MG63 (cell line): Measurements from ENCODE around the gene MGST1. TPM values are rescaled to one million over a fixed set of nuclear protein-coding genes. Genes with fewer than 3 reads are reported as not detected.
A peak's percentile ranks its signal among the peaks of the same experiment; 100 is the strongest.
"Not testable (repeated sequence)": the region's sequence is repeated elsewhere in the genome, so short reads cannot be mapped to it uniquely, and the experiment has no call there.

Experiments
- DNase-seq: peaks from one replicate; pipeline ENCODE4 v3.0.0-alpha.2; 2020
- H3K27me3 ChIP-seq: fragments of 250-450 bp; sonication (Bioruptor Pico); 2 replicates; pipeline ENCODE4 v1.5.1; 2020; ENCODE audit warnings: mild to moderate bottlenecking, moderate library complexity
- H3K36me3 ChIP-seq: fragments of 250-450 bp; sonication (Bioruptor Pico); 2 replicates; pipeline ENCODE4 v1.5.1; 2020; ENCODE audit warnings: mild to moderate bottlenecking, moderate library complexity
- H3K4me3 ChIP-seq: fragments of 250-450 bp; sonication (Bioruptor Pico); 2 replicates; pipeline ENCODE4 v1.5.1; 2020; ENCODE audit warnings: mild to moderate bottlenecking, moderate library complexity
- H3K9me3 ChIP-seq: fragments of 250-450 bp; sonication (Bioruptor Pico); 2 replicates; pipeline ENCODE4 v1.5.1; 2020; ENCODE audit warnings: mild to moderate bottlenecking, moderate library complexity
- total RNA-seq: library from RNA; depleted of rRNA; stranded (reverse); fragments of >200 nt; shearing (Covaris generic); gene quantifications from 2 replicates; pipeline ENCODE4 v1.2.3, GENCODE V29; 2014; ENCODE audit warnings: low replicate concordance

MGST1 gene
- total RNA-seq, 1 experiment from 2014 or later: 99.0 TPM

GRCh38 chr12:16344269-16344668 is 3.2 kb upstream of the MGST1 start:
- DNase-seq: no peak
- no peaks in the 10 kb centered on the region for H3K27me3 ChIP-seq
- H3K36me3 ChIP-seq: no peaks in the 10 kb centered on the region
- no peaks in the 10 kb centered on the region; the same call in 1 of the 2 replicates for H3K9me3 ChIP-seq
- H3K4me3 ChIP-seq: no peak overlapping the region

GRCh38 chr12:16345105-16345504 is 2.3 kb upstream of the MGST1 start:
- Histone ChIP-seq H3K36me3 (0 out of 2 replicates have a peak, but pooled peaks cover 2% of the 10 kb centered on the region), H3K27me3 (no peaks in the 10 kb centered on the region), H3K4me3 (no peak overlapping the region), H3K9me3 (no peaks in the 10 kb centered on the region; the same call in 1 of the 2 replicates)
- DNase-seq: no peak

- peak overlapping the region; percentile 47 for H3K4me3 ChIP-seq
Measured at GRCh38 chr12:16346958-16347357, 487 bp upstream of the MGST1 start.

GRCh38 chr12:16348435-16349130 is 1.1 kb downstream of the MGST1 start:
- no peaks in the 10 kb centered on the region for H3K27me3 ChIP-seq

More at GRCh38 chr12:16346958-16347357, 487 bp upstream of the MGST1 start:
- no peaks in the 10 kb centered on the region for H3K27me3 ChIP-seq
- no peaks in the 10 kb centered on the region; the same call in 1 of the 2 replicates for H3K9me3 ChIP-seq
- no peak for DNase-seq
- peaks cover 2% of the 10 kb centered on the region; the same call in 1 of the 2 replicates for H3K36me3 ChIP-seq

DNA sequence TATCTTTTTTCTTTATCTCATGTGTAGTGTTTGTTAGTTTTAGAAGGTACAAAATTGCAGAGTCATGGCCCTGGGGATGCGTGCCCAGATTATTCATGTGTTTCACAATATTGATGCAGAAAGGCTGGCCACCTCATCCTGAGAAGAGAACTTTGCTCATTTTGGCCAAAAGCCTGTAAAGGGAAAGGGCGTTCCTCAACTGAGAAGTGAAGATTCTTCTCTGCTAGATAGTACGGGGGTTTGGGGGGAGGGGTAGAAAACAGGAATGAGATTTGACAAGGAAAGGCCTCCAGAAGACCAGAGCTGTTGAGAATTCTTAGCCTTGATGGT is 1.7 kb downstream of the MGST1 start:
- DNase-seq: peak; percentile 89
- no peaks in the 10 kb centered on the region; the same call in 1 of the 2 replicates for H3K9me3 ChIP-seq

More at GRCh38 chr12:16348435-16349130, 1.1 kb downstream of the MGST1 start:
- peak; percentile 23 for DNase-seq
- H3K4me3 ChIP-seq: peak overlapping the region; percentile 47
- H3K36me3 ChIP-seq: peaks cover 7% of the 10 kb centered on the region
- H3K9me3 ChIP-seq: no peaks in the 10 kb centered on the region; the same call in 1 of the 2 replicates

DNA sequence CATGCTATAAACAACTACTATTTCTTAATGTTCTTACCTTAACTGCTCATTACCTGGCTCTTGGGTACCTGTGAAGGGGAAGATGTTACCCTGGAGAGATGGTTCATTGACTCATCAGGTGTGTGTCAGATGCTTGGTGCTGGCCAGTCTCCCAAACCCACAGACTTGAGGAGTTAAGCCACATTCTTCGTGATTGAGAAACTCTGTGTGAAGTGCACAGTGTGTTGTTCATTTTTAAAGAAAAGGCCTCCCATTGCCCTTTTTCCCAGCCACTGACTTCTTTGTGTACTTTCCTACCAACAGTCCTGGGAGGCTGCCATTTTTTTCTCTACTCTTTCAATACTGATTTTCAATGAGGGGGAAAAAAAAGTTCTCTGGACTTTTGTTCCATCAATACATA is 3.2 kb downstream of the MGST1 start:
- Histone ChIP-seq H3K4me3 (no peak overlapping the region), H3K27me3 (no peaks in the 10 kb centered on the region), H3K36me3 (peaks cover 18% of the 10 kb centered on the region), H3K9me3 (no peaks in the 10 kb centered on the region)
- peak; percentile 79 for DNase-seq

More for the DNA sequence above, 1.7 kb downstream of the MGST1 start:
- Histone ChIP-seq H3K36me3 (peaks cover 9% of the 10 kb centered on the region), H3K4me3 (peak overlapping the region; percentile 47), H3K27me3 (no peaks in the 10 kb centered on the region)

DNA sequence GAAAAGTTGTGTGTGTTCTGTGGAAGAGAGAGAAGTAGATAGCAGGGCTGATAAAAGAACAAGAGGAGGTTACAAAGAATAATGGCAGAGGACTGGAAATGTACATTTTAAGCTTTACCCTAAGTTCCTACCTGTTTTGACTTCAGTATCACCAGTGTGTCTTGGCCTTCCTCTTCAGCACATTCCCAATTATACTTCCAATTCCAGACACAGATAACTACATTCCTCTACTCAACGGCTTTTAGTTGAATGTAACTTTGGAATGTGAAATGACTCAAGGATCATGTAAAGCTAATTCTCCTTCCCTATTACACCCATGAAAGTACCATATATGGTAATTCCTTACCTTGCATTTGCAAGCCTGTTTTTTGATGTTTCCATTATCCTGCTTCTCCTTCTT is 5.0 kb downstream of the MGST1 start:
- H3K4me3 ChIP-seq: no peak overlapping the region
- H3K9me3 ChIP-seq: no peaks in the 10 kb centered on the region
- DNase-seq: no peak
- no peaks in the 10 kb centered on the region for H3K27me3 ChIP-seq
- peaks cover 33% of the 10 kb centered on the region for H3K36me3 ChIP-seq

DNA sequence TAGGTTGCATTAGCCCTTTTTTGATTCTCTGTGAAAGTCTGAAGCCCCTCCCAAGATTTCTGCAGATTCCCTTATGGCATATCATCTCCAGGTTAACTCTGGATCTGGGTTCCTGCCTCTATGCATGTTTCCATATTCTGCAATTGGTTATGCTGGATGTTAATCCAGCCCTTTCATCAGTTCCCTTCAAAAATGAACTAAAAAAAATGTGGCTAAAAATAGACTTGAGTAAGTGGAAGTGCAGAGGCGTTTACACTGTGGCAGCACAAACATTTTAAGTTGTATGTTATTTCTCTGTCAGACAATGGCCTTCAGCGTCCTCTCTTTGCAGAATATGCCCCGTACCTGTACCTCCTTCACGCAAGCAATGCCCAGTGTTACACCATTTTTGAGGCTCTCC is 11.4 kb downstream of the MGST1 start:
- Histone ChIP-seq H3K36me3 (peaks cover 59% of the 10 kb centered on the region), H3K27me3 (no peaks in the 10 kb centered on the region), H3K4me3 (no peak overlapping the region), H3K9me3 (no peaks in the 10 kb centered on the region)
- no peak for DNase-seq

DNA sequence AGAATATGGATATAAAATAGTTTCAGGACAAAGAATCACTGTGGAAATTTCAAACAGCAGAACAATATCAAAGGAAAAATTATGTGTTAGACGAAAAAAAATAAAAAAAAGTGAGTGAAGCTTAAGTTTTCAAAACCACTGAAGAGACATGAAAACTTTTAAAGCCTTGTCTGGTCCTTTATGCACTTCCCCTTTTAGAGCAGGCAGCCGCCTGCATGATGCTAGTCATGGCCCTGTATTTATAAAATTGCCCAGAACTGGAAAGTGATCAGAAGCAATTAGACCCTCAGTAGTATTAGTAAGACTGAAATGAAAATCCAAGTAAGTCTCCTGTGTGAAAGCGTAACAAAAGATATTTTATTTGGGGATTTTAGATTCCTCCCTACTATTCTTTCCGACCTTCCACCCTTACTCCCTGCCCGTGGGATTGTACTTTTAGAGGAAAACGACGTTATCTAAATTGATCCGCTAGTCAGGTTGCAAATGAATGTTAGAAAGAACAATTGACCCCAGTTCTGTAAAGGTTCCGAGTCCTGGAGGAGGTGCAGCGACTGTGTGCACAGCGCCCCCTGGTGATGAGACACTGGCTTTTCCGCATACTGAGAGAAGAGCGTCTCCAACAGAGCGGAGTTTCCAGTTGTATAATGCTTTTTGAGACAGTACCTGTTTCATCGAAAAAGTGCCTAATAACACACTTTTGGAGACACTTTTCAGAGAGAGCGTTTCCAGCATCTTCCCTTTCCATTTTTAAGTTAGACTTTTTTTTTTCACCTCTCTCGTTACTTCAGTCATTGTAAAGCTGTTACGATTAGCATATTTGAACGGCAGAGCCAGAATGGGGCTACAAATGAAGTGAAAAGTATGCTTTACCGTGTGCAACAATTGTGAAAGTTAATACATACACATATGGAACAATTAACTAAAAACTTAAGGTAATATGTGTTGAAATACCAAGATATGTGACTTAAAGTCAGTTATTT is 12.4 kb downstream of the MGST1 start:
- H3K27me3 ChIP-seq: no peaks in the 10 kb centered on the region
- no peak overlapping the region for H3K4me3 ChIP-seq
- DNase-seq: peak; percentile 35
- no peaks in the 10 kb centered on the region for H3K9me3 ChIP-seq
- H3K36me3 ChIP-seq: peaks cover 60% of the 10 kb centered on the region

- no peaks in the 10 kb centered on the region for H3K27me3 ChIP-seq
- H3K9me3 ChIP-seq: no peaks in the 10 kb centered on the region
- no peak for DNase-seq
- no peak overlapping the region for H3K4me3 ChIP-seq
- H3K36me3 ChIP-seq: peaks cover 52% of the 10 kb centered on the region
Measured at GRCh38 chr12:16361142-16361783, 13.8 kb downstream of the MGST1 start.

- Histone ChIP-seq H3K9me3 (no peaks in the 10 kb centered on the region), H3K36me3 (peaks cover 45% of the 10 kb centered on the region), H3K27me3 (no peaks in the 10 kb centered on the region), H3K4me3 (no peak overlapping the region)
- no peak for DNase-seq
Measured at GRCh38 chr12:16362550-16362949, 15.1 kb downstream of the MGST1 start.

DNA sequence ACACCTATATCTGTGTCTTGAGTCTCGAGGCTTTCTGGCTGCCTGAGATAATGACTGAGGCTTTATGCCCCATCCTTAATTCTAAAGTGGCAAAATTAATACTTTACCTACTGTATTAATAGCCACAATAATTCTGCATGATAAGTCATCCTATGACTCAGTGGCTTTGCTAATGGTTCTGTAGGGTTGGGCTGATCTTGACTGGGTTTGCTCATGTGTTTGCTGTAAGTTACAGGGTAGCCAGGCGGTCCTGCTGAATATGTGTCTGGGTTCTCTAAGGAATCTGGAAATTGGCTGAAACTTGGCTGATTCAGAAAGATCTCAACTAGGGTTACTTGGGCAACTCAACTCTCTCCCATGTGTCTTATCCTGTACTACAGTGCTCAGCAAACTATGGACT is 21.7 kb downstream of the MGST1 start:
- Histone ChIP-seq H3K27me3 (no peaks in the 10 kb centered on the region), H3K9me3 (no peaks in the 10 kb centered on the region), H3K36me3 (peaks cover 10% of the 10 kb centered on the region), H3K4me3 (no peak overlapping the region)
- DNase-seq: no peak

DNA sequence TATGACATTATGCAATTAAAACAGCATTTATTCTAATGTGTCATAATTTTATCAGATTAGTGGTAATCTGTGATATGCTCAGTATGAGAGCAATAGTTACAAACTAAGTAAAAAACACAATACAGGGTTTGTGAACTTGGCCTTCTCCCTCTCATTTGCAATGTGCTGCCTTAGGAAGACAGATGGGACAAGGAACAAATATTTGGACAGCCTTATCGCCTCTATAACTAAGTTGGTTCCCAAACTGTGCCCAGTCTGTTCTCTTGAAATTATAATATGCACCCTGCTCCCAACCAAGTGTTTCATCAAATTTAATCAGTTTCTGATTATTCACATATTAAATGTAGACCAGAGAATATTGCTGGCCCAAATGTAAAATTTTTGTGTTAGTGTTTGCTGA is 22.7 kb downstream of the MGST1 start:
- Histone ChIP-seq H3K9me3 (no peaks in the 10 kb centered on the region), H3K4me3 (no peak overlapping the region), H3K36me3 (peaks cover 4% of the 10 kb centered on the region), H3K27me3 (no peaks in the 10 kb centered on the region)
- DNase-seq: no peak

DNA sequence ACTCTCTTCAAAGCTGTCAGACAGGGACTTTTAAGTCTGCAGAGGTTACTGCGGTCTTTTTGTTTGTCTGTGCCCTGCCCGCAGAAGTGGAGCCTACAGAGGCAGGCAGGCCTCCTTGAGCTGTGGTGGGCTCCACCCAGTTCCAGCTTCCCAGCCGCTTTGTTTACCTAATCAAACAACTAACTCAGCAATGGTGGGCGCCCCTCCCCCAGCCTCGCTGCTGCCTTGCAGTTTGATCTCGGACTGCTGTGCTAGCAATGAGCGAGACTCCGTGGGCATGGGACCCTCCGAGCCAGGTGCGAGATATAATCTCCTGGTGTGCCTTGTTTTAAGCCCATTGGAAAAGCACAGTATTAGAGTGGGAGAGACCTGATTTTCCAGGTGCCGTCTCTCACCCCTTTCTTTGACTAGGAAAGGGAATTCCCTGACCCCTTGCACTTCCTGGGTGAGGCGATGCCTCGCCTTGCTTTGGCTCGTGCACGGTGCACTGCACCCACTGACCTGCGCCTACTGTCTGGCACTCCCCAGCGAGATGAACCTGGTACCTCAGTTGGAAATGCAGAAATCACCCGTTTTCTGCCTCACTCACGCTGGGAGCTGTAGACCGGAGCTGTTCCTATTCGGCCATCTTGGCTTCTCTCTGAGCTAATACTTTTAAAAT is 35.3 kb downstream of the MGST1 start:
- DNase-seq, H3K4me3 ChIP-seq, H3K36me3 ChIP-seq: not testable (repeated sequence)

DNA sequence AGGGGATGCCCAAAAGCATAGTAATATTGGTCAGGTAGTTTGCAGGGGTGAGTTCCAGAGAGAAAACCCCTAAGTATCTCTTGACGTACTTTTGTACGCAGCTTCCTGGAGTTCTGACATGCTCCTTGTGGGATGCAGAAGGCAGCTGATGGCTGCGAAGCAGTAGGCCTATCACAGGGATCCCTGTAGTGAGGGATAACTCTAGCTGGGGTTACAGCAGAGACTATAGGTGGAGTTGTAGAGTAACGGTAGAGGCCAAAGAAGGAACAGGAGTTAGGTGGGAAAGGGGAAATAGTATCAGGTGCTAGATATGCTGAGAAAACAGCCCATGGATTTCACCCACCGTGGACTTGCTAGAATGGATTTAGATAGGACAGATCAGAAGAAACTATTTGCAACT is 37.3 kb downstream of the MGST1 start:
- H3K36me3 ChIP-seq: no peaks in the 10 kb centered on the region
- H3K9me3 ChIP-seq: no peaks in the 10 kb centered on the region
- no peak overlapping the region for H3K4me3 ChIP-seq
- H3K27me3 ChIP-seq: no peaks in the 10 kb centered on the region
- no peak for DNase-seq

More for the DNA sequence above, 35.3 kb downstream of the MGST1 start:
- H3K27me3 ChIP-seq, H3K9me3 ChIP-seq: not testable (repeated sequence)
